GM10847 (cell line): ENCODE measurements around the gene SLC38A9.

Experiments used
- POLR2A ChIP-seq: IDR thresholded peaks from 2 replicates; pipeline ENCODE4 v1.6.1; 2011; ENCODE audit not compliant: insufficient read length; ENCODE audit errors: extremely low read depth

The SLC38A9 gene

DNA sequence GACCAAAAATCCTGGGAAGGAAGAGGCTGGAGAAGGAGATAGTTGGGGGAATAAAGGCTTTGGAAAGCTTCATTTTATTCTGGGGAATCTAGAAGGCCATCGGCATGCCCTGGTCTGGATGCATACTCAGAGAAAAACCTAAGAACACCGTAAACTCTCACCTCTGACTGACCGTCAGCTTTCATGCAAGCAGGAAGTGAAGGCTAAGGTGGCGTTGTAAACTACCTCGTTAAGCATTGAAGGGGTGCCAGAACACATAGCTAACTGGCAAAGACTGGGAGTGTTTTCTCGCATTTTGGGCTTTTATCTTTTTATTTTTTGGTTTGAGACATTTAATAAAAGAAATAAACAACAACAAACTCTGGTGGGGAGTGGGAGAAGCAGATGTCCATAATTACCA, 2.6 kb upstream of the SLC38A9 start:
- TF ChIP-seq POLR2A = no peak

DNA sequence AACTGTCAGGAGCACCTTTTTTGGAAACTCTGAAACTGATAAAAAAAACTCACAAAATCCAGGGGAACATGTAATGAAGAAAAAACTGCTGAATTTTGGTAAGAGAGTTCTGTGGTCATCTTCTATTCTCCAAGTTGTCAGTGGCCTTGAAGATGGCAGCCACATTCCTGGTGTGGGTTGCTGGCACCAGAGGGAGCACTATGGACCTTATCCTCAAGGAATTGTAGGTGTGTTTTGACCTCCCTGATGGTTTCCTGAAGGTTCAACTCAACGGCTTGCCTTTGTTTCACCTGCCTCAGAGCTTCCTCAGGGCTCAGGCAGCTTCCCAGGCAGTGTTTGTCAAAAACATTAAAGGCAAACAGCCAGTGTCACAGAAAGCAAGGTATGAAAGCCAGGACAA, 2.2 kb upstream of the SLC38A9 start:
- TF ChIP-seq POLR2A = no peak

DNA sequence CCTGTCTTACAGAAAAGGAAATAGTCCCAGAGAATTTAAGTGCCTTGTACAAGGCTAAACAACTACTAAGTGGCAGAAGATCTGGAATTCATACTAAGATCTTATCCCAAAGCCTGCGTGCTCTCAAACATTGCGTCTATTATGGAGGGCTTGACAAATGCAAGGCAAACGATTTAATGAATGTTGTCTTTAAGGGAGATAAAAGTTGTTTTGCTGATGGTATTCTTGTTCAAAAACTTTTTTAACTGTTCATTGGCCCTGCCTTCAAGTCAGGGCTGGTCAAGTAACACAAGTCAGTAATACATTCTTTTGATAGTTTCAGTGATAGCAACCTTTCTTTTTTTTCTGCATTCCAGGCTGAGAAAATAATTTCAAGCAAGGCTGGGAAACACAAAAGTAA, 1.7 kb upstream of the SLC38A9 start:
- TF ChIP-seq POLR2A = no peak

DNA sequence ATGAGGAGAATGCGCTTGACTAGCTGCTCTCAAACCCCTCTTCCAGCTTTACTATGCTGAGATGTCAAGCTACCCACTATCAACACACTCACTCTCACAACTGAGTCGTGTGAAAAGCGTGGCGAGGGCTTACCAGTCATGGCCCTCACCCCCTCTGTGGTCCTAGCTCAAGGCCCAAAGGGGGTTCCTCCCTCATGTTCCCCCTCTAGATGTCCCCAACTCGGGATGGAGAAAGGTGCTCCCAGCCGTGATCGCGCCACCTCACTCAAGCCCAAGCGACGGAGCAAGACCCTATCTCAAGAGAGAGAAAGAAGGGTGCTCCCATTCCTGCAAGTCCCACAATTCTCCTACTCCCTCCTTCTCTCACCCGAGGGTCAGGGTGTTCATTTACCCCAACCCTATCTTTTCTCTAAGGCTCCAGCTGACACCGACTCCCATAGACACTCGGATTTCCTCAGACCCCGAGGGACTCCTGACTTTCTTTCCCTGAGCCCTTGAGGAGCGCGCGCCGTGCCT, 559 bp downstream of the SLC38A9 start:
- TF ChIP-seq POLR2A = no peak

DNA sequence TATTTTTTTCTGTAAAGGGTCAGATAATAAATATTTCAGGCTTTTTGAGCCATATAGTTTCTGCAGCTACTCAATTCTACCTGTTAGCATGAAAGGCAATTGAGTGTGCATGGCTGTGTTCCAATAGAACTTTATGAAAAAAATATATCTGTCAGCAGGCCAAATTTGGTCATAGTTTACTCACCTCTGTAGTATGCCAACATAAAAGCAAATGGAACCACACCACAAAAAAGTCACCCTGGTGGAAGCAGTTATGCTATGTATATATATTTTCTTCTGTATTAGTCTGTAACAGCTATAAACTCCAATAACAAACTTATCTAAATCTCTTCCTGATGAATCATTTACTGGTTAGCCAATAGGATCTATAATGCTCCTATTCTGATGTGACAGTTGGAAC, 3.4 kb downstream of the SLC38A9 start:
- no peak for TF ChIP-seq POLR2A

DNA sequence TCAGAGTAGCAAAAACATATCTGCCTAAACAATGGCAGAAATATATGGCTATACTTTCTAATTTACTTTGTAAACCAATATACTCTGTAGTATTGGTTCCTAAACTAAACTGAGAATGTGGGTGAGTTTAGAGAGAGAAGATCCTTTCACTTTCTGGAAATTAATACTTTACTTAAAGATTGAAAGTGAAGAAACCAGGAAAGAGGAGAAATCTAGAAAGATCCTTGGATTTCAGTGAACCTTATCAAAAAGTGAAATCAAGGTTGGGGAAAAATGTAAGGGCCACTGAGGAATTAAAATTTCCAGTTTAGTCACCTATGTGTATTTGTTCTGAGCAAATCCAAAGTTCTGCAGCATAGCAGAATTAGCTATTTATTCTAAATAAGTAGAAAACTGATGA, 5.9 kb downstream of the SLC38A9 start:
- no peak for TF ChIP-seq POLR2A

DNA sequence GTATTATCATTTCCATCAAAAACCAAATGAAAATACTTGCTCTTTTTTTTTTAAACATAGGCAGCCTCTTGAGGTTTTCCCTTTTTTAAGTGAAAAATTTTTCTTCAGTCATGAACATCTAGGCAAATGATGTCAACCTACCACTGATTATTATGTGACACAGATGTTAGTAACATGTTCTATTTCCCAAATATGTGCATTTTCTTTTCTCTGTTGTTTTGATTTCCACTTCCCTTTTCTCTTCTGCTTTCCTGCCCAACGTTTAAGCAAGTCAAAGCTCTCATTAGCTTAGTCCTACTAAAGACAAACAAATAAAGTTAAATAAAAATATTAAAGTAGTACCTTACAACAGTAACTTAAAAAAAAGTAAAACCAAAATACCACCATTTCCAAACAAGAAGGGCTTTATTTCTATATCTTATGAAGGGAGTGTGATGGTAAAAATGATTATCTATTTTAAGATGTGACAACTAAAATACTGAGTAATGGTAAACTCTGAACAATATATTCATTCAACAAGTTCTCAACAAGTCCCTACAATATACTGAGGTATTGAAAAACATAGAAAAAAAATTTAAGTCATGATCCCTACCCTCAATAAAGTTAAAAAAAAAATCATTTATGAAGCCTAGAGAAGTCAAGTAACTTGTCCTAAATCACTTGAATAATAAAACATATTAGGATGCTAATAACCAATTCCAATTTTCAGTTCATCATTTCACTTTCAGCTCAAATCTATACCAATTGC, 9.4 kb downstream of the SLC38A9 start:
- TF ChIP-seq POLR2A = no peak

DNA sequence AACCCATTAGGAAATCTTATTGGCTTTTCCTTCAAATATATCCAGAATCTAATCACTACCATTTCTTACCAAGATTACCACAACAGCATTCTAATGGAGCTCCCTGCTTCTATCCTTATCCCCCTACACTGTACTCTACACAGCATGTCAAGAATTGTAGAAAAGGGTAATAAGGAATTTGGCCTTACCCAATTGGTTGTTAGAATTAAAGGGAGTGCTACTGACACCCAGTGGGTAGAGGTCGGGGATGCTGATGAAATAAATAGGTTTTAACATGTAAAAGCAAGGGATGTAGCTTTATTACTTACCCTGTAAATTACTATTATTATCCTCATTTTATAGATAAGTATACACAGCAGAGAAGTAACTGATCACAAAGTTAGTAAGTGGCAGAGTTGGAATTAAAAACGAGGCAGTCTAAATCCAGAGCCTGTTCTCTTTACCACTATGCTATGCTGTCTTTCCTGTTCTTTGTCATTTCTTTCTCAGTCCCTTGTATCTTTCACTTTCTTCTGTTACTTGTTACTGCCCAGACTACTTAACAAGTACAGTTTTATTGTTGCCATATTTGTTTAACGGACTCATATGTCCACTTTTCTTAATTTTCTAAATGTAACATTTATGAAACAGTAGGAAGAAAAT, 10.5 kb downstream of the SLC38A9 start:
- no peak for TF ChIP-seq POLR2A

DNA sequence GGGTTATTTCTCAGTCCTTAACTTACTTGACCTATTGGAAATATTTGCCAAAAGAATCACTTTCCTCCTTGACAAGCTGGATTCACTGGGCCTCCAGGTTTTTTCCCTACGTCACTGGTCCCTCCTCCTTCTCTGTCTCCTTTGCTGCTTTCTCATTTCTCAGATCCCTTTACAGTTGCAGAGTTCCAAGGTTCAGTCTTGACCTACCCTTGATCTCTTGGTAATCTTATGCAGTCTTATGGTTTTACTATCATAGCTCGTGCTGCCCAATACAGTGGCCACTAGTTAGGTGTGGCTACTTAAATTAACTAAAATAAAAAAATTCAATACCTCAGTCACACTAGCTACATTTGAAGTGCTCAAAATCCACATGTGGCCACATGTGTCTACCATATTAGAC, 11.4 kb downstream of the SLC38A9 start:
- no peak for TF ChIP-seq POLR2A

DNA sequence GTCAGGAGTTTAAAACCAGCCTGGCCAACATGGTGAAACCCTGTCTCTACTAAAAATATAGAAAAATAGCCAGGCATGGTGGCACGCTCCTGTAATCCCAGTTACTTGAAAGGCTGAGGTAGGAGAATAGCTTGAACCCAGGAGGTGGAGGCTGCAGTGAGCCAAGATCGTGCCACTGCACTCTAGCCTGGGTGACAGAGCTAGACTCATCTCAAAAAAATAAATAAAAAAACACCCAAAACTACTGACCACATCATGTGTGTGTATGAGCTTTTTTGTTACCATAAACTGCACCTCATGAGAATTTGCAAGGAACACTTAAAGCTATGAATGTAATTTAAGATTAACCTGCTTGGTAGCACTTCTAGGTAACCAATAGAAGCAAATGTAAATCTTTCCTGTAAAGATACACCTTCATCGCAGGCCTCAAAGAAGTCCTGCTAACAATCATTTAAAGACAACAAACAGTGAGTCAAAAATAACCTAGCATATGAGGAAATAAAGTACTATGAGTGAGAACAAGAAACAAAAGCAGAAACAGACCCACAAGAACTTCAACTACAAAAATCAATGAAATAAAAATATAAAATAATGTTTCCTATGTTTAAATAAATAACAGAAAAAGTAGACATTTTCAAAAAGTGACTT, 13.0 kb downstream of the SLC38A9 start:
- no peak for TF ChIP-seq POLR2A

DNA sequence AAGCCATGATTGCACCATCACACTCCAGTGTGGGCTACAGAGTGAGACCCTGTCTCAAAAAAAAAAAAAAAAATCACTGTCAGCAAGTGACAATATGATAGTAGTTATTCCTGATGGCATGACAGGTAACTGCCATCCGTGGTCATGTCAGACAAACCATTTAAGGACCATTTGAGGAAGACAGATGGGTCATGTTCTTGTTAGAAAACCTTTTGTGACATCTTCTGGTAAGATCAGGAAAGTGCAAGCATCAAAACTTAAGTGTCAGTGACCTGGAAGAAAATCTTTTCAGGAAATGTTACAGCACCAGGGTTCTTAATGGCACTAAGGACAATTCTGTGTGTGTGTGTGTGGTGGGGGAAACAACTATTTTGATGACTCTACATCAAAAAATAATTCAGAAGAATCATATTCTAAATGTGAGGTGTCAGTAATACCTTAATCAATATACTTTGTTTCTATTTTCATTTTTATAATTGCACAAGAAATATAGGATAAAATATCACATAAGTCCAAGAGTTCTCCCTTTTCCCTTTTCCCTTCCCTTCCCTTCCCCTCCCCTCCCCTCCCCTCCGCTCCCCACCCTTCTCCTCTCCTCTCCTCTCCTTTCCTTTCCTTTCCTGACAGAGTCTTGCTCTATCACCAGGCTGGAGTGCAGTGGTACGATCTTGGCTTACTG, 17.8 kb downstream of the SLC38A9 start:
- no peak for TF ChIP-seq POLR2A

DNA sequence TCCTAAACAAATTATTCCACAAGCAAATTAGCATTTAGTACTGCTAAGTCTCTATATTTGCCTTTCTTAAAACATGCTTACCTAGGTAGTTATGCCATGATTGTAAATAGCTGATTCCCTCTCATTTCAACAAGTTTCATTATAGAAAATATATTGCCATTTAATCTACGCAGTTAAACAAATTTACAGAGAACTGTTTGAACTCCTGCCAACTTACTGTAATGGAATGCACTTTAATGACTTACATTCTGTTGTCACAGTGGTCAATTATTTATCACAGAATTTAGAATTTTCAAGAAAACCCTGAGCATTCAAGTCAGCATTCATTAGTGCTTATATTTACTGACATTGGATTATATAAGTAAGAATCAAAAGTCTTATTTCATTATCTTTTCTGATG, 19.6 kb downstream of the SLC38A9 start:
- no peak for TF ChIP-seq POLR2A

DNA sequence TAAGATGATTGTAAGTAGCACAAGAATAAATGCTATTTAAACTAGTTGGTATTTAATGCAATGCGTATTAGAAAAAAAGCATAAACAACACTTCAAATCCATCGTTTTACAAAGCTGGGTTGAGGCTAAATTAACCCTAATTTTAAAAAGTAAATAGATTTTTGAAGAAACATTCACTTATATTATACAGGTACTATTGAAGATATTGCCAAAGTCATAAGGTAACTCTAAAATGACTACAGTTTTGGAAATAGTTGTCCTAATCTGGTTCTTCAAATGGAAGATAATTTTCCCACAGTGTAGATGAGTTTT, 20.1 kb downstream of the SLC38A9 start:
- no peak for TF ChIP-seq POLR2A

DNA sequence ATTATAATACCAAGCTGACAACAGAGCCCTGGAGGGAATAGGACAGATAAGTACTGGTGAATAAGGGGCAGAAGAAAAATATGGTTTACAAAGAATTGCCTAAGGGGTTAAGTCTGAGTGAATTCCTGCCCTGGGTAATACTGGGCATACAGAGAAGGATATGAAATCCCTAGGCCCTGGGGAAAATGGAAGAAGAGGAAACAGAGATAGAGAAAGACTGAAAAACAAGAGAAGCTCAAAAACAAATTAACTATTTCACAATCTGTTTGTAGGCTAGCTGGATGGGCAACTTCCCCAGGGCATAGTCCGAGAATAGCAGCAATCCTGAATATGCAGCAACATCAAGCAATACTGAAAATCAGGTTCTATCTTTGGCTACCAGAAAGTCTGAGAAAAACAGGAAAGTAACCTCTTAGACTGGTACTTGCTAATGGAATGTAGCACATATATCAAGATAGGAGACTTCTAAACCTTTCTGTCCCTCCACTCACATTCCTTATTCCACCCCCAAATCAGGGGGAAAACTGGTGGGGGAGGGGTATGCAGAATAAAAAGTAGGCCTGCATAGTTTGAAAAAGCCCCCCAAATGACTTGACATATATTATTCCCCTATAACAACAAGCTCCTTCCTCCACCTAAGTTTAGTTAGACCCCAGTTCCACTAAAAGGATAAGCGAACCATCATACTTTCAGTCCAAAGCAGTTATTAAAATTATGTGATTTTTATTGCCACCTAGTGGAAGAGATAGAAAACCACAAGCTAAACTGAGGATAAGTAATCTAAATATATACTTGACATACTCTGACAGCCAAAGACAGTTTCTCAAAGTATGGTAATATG, 20.6 kb downstream of the SLC38A9 start:
- no peak for TF ChIP-seq POLR2A

DNA sequence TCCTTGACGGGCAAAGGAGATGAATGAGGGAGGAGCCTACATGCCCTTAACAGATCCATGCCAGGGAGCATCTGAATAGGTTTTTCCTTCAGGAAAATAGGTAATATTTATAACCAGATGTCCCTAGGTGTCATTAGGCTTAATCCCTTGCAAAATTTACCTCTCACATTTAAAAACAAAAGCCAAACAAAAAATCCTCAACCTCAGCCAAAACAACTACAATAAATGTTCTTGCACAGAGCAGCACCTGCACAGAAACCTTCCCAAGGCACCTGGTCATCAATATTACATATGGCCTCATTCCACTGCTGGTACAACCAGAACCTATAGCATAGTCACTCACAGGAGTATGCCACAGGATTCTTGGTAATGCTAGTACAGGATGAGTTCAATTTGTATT, 30.1 kb downstream of the SLC38A9 start:
- TF ChIP-seq POLR2A = no peak
